Lung (tissue), 12 donors: ENCODE results near the gene SPHK1. TPM values are rescaled to one million over a fixed set of nuclear protein-coding genes. Genes with fewer than 3 reads are reported as not detected.
A peak's percentile ranks its signal among the peaks of the same experiment; 100 is the strongest.

Experiments
- ATAC-seq: fragments of 200-7000 bp; cut with Tn5 transposase; one replicate; pipeline ENCODE4 v1.9.1; 2020; ENCODE audit warnings: moderate number of reproducible peaks; ENCODE audit not compliant: insufficient read depth, low FRiP score
- DNase-seq, 3 donors: peaks; one replicate each; pipeline ENCODE4 v3.0.0-alpha.2; 2013 to 2017
- H3K27ac ChIP-seq, 2 donors: one replicate each; pipeline ENCODE4 v1.5.1; 2013; ENCODE audit warnings: mild to moderate bottlenecking in 2 of 2, moderate library complexity in 2 of 2, control low read depth in 1 of 2, inconsistent platforms in 1 of 2, low read depth in 1 of 2, low read length in 1 of 2
- H3K27me3 ChIP-seq, 3 donors: one replicate each; pipeline ENCODE4 v1.5.1; 2013; ENCODE audit warnings: low read length in 2 of 3; ENCODE audit not compliant: control insufficient read depth in 3 of 3, insufficient read depth in 3 of 3
- H3K36me3 ChIP-seq, 4 donors: one replicate each; pipeline ENCODE4 v1.5.1; 2013; ENCODE audit warnings: low read length in 4 of 4, mild to moderate bottlenecking in 1 of 4, moderate library complexity in 1 of 4; ENCODE audit not compliant: control insufficient read depth in 4 of 4, insufficient read depth in 4 of 4
- H3K4me1 ChIP-seq, 5 donors: one replicate each; pipeline ENCODE4 v1.5.1; 2013; ENCODE audit warnings: low read length in 5 of 5, mild to moderate bottlenecking in 2 of 5, moderate library complexity in 1 of 5; ENCODE audit not compliant: control insufficient read depth in 5 of 5, insufficient read depth in 5 of 5
- H3K4me3 ChIP-seq: one replicate; pipeline ENCODE4 v1.5.1; 2013; ENCODE audit warnings: mild to moderate bottlenecking, control low read depth, moderate library complexity
- H3K9ac ChIP-seq, 2 donors: one replicate each; pipeline ENCODE4 v1.5.1; 2013; ENCODE audit warnings: low read length in 2 of 2, control low read depth in 1 of 2; ENCODE audit not compliant: insufficient read depth in 1 of 2
- H3K9me3 ChIP-seq, 4 donors: one replicate each; pipeline ENCODE4 v1.5.1; 2013; ENCODE audit warnings: low read length in 3 of 4, mild to moderate bottlenecking in 1 of 4, moderate library complexity in 1 of 4; ENCODE audit not compliant: control insufficient read depth in 4 of 4, insufficient read depth in 3 of 4
- CTCF ChIP-seq: IDR thresholded peaks from 2 replicates; pipeline ENCODE4 v1.5.1; 2012; ENCODE audit warnings: mild to moderate bottlenecking; ENCODE audit errors: control extremely low read depth, extremely low read depth
- WGBS, 2 donors: extraction: QIAGEN DNeasy Blood & Tissue Kit; methylation state at CpG; one replicate each; pipeline ENCODE4 v1.1.7; 2013; 5-methylcytosine and 5-hydroxymethylcytosine counted together
- polyA plus RNA-seq, 2 donors: library from polyadenylated mRNA; stranded (reverse); fragments of 200-250 nt; gene quantifications; one replicate each; pipeline ENCODE4 v1.2.1, GENCODE V29; 2013
- total RNA-seq, 2 donors: library from RNA; depleted of rRNA in 1 of 2; stranded (reverse); fragments of >200 nt in 1 of 2; gene quantifications; one replicate each; pipeline ENCODE4 v1.2.1, GENCODE V29; 2014 to 2021
- donor health status: control.
- donor health status: control.
- donor health status: Bipolar disorder and iron deficiency.
- donor health status: healthy.
- donor health status: DM: yes; HTN: yes; CAD: no.

The SPHK1 gene
- total and polyA plus RNA-seq, 4 donors: 11.0 to 82.4 (median 15.6) TPM

- peak overlapping the region; percentile 29 to 92 for H3K27ac ChIP-seq
- no peak for TF ChIP-seq CTCF
- no peak overlapping the region for H3K9ac ChIP-seq
- no peaks in the 10 kb centered on the region for H3K9me3 ChIP-seq
- 0% methylated on average over 64 to 80 of the region's 80 CpGs for WGBS, 2 donors
- peak overlapping the region; percentile 37 for H3K4me3 ChIP-seq
- peaks cover 0 to 2% (median 0%) of the 10 kb centered on the region in 4 donors for H3K36me3 ChIP-seq
- peak in 2 of 3 donors; percentile 43 to 57 for DNase-seq
- peak; percentile 37 for ATAC-seq
- H3K4me1 ChIP-seq: peaks cover 0 to 37% (median 5%) of the 10 kb centered on the region in 5 donors
- H3K27me3 ChIP-seq: peaks cover 0 to 6% (median 4%) of the 10 kb centered on the region in 3 donors
These were observed 1.4 kb upstream of the SPHK1 start for GRCh38 chr17:76382803-76383545.

- Histone ChIP-seq H3K27ac (peak overlapping the region; percentile 73 to 92), H3K4me3 (peak overlapping the region; percentile 56), H3K36me3 (peaks cover 0 to 2% (median under 1%) of the 10 kb centered on the region in 4 donors), H3K4me1 (peaks cover 0 to 37% (median 5%) of the 10 kb centered on the region in 5 donors), H3K9ac (no peak overlapping the region), H3K27me3 (peaks cover 0 to 6% (median 4%) of the 10 kb centered on the region in 3 donors), H3K9me3 (no peaks in the 10 kb centered on the region)
- no peak for ATAC-seq
- no peak for TF ChIP-seq CTCF
- 0% methylated on average over 64 to 65 of the region's 65 CpGs for WGBS, 2 donors
- DNase-seq: peak; percentile 64 to 69 (median 66)
These were observed 725 bp upstream of the SPHK1 start for GRCh38 chr17:76383546-76384221.

GRCh38 chr17:76384987-76385891 is 830 bp downstream of the SPHK1 start:
- Histone ChIP-seq H3K9ac (no peak overlapping the region), H3K4me3 (peak overlapping the region; percentile 56), H3K27ac (peak overlapping the region; percentile 73 to 92), H3K27me3 (peaks cover 0 to 6% (median 4%) of the 10 kb centered on the region in 3 donors), H3K4me1 (peaks cover 0 to 37% (median 5%) of the 10 kb centered on the region in 5 donors), H3K36me3 (peaks cover 0 to 13% (median 3%) of the 10 kb centered on the region in 4 donors), H3K9me3 (no peaks in the 10 kb centered on the region)
- ATAC-seq (peak; percentile 7), DNase-seq (peak in 2 of 3 donors; percentile 20 to 34)
- 2% methylated on average over 62 to 74 of the region's 74 CpGs for WGBS, 2 donors
- no peak for TF ChIP-seq CTCF
